Fibroblast of lung (primary cell): ENCODE results near the gene SDHB.

Experiments used
- EZH2 ChIP-seq: IDR thresholded peaks from 2 replicates; pipeline ENCODE4 v1.5.1; 2012; ENCODE audit warnings: low read length, control low read depth, mild to moderate bottlenecking; ENCODE audit errors: missing control alignments
- TF ChIP-seq, protein P1 (sequence below), 2 donors: IDR thresholded peaks in 1 of 2; conservative IDR thresholded peaks in 1 of 2; 1 replicate in 1 of 2; 2 replicates in 1 of 2; pipeline ENCODE4 v1.5.1; 2011 to 2012; ENCODE audit warnings: low read length in 2 of 2, control low read depth in 1 of 2, inconsistent platforms in 1 of 2, low read depth in 1 of 2, mild to moderate bottlenecking in 1 of 2

DNA sequence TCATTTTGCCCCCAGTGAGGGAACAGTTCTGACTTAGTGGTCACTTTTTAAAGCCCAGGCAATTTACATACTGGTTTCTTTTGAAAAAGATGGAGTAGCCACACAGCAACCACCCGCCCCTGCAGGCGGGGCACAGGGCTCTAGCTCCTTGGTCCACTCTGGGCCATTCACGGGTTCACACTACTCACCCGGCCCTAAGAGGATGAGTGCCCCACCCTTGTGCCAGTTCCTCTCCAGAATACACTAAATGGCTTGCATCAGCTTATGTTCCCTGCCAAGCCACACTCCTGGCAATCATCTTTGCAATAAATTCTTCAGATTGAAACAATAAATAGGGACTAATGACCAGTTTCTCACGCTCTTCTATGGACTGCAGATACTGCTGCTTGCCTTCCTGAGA, 26.4 kb downstream of the SDHB start:
- TF ChIP-seq EZH2 = no peak
- TF ChIP-seq, protein P1, sequence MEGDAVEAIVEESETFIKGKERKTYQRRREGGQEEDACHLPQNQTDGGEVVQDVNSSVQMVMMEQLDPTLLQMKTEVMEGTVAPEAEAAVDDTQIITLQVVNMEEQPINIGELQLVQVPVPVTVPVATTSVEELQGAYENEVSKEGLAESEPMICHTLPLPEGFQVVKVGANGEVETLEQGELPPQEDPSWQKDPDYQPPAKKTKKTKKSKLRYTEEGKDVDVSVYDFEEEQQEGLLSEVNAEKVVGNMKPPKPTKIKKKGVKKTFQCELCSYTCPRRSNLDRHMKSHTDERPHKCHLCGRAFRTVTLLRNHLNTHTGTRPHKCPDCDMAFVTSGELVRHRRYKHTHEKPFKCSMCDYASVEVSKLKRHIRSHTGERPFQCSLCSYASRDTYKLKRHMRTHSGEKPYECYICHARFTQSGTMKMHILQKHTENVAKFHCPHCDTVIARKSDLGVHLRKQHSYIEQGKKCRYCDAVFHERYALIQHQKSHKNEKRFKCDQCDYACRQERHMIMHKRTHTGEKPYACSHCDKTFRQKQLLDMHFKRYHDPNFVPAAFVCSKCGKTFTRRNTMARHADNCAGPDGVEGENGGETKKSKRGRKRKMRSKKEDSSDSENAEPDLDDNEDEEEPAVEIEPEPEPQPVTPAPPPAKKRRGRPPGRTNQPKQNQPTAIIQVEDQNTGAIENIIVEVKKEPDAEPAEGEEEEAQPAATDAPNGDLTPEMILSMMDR (conservative IDR thresholded peaks at IDR 0.05 in 1 of 2, IDR thresholded peaks at IDR 0.05 in 1 of 2; ENCODE audit: low read depth in 1 of 2, low read length in 2 of 2) = no peak
